ENCODE results near the gene NLRP9. TPM values are rescaled to one million over a fixed set of nuclear protein-coding genes. Genes with fewer than 3 reads are reported as not detected.

The NLRP9 gene
- total and polyA plus RNA-seq, 5 donors from 2014 or later = not detected

DNA sequence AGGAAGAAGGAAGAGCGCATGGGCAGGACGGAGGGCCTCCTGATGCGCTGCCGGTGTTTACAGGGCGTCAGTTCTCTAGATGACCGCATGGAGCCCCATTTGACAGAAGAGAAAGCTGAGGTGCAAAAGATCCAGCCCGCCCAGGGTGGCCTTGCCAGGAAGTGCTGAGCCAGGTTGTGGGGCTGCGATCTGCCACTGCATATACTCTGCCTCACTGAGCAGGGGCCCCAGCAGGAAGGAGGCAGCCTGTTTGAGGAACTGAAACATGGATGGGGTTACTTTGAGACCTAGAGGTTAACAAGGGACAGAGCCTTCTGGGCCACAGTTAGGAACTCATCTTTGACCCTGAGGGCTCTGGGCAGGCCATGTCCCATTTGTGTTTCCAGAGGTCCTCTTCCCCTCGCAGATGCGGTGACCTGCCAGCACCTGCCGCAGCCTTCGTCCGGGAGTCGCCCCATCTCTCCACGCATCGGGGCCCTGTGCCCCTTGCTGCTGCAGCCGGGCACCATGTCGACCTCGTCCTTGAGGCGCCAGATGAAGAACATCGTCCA lies 60.0 kb downstream of the NLRP9 start:
- no peak overlapping the region for H3K27ac ChIP-seq (ENCODE audit: insufficient read depth, low read length, poor library complexity, severe bottlenecking)
- no peaks in the 10 kb centered on the region for H3K9me3 ChIP-seq (ENCODE audit: control insufficient read depth in 2 of 2, low read length in 2 of 2)
- H3K27ac Mint-ChIP-seq = peak overlapping the region in 2 of 3 donors; percentile 38 to 92
- H3K4me1 Mint-ChIP-seq = peaks cover 14 to 62% (median 28%) of the 10 kb centered on the region in 4 donors
- no peak for ATAC-seq (ENCODE audit: low read depth in 2 of 2)
- peaks cover 44% of the 10 kb centered on the region for H3K4me1 ChIP-seq (ENCODE audit: control insufficient read depth, insufficient read depth, low read length, poor library complexity, severe bottlenecking)
- no peak for DNase-seq
- peaks cover 0 to 3% (median 0%) of the 10 kb centered on the region in 7 donors for H3K9me3 Mint-ChIP-seq
- no peak overlapping the region for H3K4me3 ChIP-seq (ENCODE audit: low read depth, low read length)
- no peaks in the 10 kb centered on the region for H3K27me3 Mint-ChIP-seq
- H3K4me3 Mint-ChIP-seq = peak overlapping the region in 2 of 4 donors; percentile 65 to 94
- H3K27me3 ChIP-seq (ENCODE audit: control insufficient read depth, insufficient read depth, low read length) = no peaks in the 10 kb centered on the region
- peaks cover 52% of the 10 kb centered on the region for H3K36me3 ChIP-seq (ENCODE audit: control insufficient read depth, insufficient read depth, low read length)
- H3K36me3 Mint-ChIP-seq = peaks cover 14% of the 10 kb centered on the region

- H3K27me3 ChIP-seq (ENCODE audit: control insufficient read depth, insufficient read depth, low read length) = no peaks in the 10 kb centered on the region
- H3K4me1 ChIP-seq (ENCODE audit: control insufficient read depth, insufficient read depth, low read length, poor library complexity, severe bottlenecking) = peaks cover 44% of the 10 kb centered on the region
- H3K9me3 ChIP-seq (ENCODE audit: control insufficient read depth in 2 of 2, low read length in 2 of 2) = no peaks in the 10 kb centered on the region
- ATAC-seq (ENCODE audit: low read depth in 2 of 2) (no peak), DNase-seq (no peak)
- Mint-ChIP-seq H3K36me3 (peaks cover 14% of the 10 kb centered on the region), H3K27me3 (no peaks in the 10 kb centered on the region), H3K4me1 (peaks cover 14 to 63% (median 29%) of the 10 kb centered on the region in 4 donors), H3K27ac (peak overlapping the region; percentile 32 to 92 (median 44)), H3K4me3 (peak overlapping the region in 3 of 4 donors; percentile 47 to 94 (median 65)), H3K9me3 (peaks cover 0 to 3% (median 0%) of the 10 kb centered on the region in 7 donors)
- no peak overlapping the region for H3K27ac ChIP-seq (ENCODE audit: insufficient read depth, low read length, poor library complexity, severe bottlenecking)
- peaks cover 52% of the 10 kb centered on the region for H3K36me3 ChIP-seq (ENCODE audit: control insufficient read depth, insufficient read depth, low read length)
- no peak overlapping the region for H3K4me3 ChIP-seq (ENCODE audit: low read depth, low read length)
These were observed 60.6 kb downstream of the NLRP9 start for GRCh38 chr19:55677572-55678028.

- ATAC-seq (ENCODE audit: low read depth in 2 of 2) = no peak
- no peaks in the 10 kb centered on the region for H3K27me3 ChIP-seq (ENCODE audit: control insufficient read depth, insufficient read depth, low read length)
- peaks cover 0 to 3% (median 0%) of the 10 kb centered on the region in 7 donors for H3K9me3 Mint-ChIP-seq
- peaks cover 41% of the 10 kb centered on the region for H3K4me1 ChIP-seq (ENCODE audit: control insufficient read depth, insufficient read depth, low read length, poor library complexity, severe bottlenecking)
- H3K27ac Mint-ChIP-seq = peak overlapping the region; percentile 26 to 92 (median 81)
- no peak overlapping the region for H3K27ac ChIP-seq (ENCODE audit: insufficient read depth, low read length, poor library complexity, severe bottlenecking)
- DNase-seq = no peak
- H3K4me1 Mint-ChIP-seq = peaks cover 19 to 68% (median 29%) of the 10 kb centered on the region in 4 donors
- H3K9me3 ChIP-seq (ENCODE audit: control insufficient read depth in 2 of 2, low read length in 2 of 2) = no peaks in the 10 kb centered on the region
- peaks cover 53% of the 10 kb centered on the region for H3K36me3 ChIP-seq (ENCODE audit: control insufficient read depth, insufficient read depth, low read length)
- H3K27me3 Mint-ChIP-seq = no peaks in the 10 kb centered on the region
- peak overlapping the region; percentile 75 to 100 (median 96) for H3K4me3 Mint-ChIP-seq
- peaks cover 18% of the 10 kb centered on the region for H3K36me3 Mint-ChIP-seq
- peak overlapping the region; percentile 95 for H3K4me3 ChIP-seq (ENCODE audit: low read depth, low read length)
These were observed 61.2 kb downstream of the NLRP9 start for GRCh38 chr19:55676889-55677505.

DNA sequence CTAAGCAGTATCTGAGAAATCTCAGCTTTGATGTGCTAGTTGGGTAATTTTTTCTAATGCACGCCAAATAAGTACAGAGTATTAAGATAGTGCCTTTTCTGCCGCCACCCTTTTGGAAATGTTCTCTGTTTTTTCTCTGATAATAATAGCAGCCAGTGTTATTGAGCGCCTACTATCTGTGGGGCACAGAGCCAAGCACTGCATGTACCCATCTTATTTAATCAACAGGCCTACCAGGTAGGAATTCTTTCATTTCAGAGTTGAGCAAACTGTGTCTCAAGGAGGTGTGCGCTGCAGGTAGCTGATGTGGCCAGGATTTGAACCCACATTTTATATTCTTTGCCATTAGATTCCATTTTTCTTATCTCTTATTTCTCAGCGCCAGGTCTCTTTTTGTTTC lies 61.8 kb downstream of the NLRP9 start:
- peaks cover 19 to 70% (median 27%) of the 10 kb centered on the region in 4 donors for H3K4me1 Mint-ChIP-seq

GRCh38 chr19:55675661-55676354 lies 62.4 kb downstream of the NLRP9 start:
- Histone ChIP-seq H3K4me1 (ENCODE audit: control insufficient read depth, insufficient read depth, low read length, poor library complexity, severe bottlenecking) (peaks cover 40% of the 10 kb centered on the region), H3K27me3 (ENCODE audit: control insufficient read depth, insufficient read depth, low read length) (no peaks in the 10 kb centered on the region), H3K36me3 (ENCODE audit: control insufficient read depth, insufficient read depth, low read length) (peaks cover 43% of the 10 kb centered on the region), H3K9me3 (ENCODE audit: control insufficient read depth in 2 of 2, low read length in 2 of 2) (no peaks in the 10 kb centered on the region), H3K4me3 (ENCODE audit: low read depth, low read length) (peak overlapping the region; percentile 95), H3K27ac (ENCODE audit: insufficient read depth, low read length, poor library complexity, severe bottlenecking) (peak overlapping the region; percentile 85)
- ATAC-seq (ENCODE audit: low read depth in 2 of 2) (no peak), DNase-seq (no peak)
- H3K27ac Mint-ChIP-seq = peak overlapping the region; percentile 92 to 97 (median 96)
- peaks cover 0 to 3% (median 0%) of the 10 kb centered on the region in 7 donors for H3K9me3 Mint-ChIP-seq
- no peaks in the 10 kb centered on the region for H3K27me3 Mint-ChIP-seq
- peak overlapping the region; percentile 94 to 100 (median 99) for H3K4me3 Mint-ChIP-seq
- H3K36me3 Mint-ChIP-seq = peaks cover 22% of the 10 kb centered on the region
- peaks cover 19 to 76% (median 29%) of the 10 kb centered on the region in 4 donors for H3K4me1 Mint-ChIP-seq

More for the DNA sequence above, 61.8 kb downstream of the NLRP9 start:
- H3K4me3 Mint-ChIP-seq = peak overlapping the region; percentile 94 to 100 (median 99)
- no peaks in the 10 kb centered on the region for H3K27me3 Mint-ChIP-seq
- Histone ChIP-seq H3K4me3 (ENCODE audit: low read depth, low read length) (peak overlapping the region; percentile 95), H3K36me3 (ENCODE audit: control insufficient read depth, insufficient read depth, low read length) (peaks cover 48% of the 10 kb centered on the region), H3K4me1 (ENCODE audit: control insufficient read depth, insufficient read depth, low read length, poor library complexity, severe bottlenecking) (peaks cover 40% of the 10 kb centered on the region), H3K9me3 (ENCODE audit: control insufficient read depth in 2 of 2, low read length in 2 of 2) (no peaks in the 10 kb centered on the region), H3K27me3 (ENCODE audit: control insufficient read depth, insufficient read depth, low read length) (no peaks in the 10 kb centered on the region), H3K27ac (ENCODE audit: insufficient read depth, low read length, poor library complexity, severe bottlenecking) (no peak overlapping the region)
- peaks cover 0 to 3% (median 0%) of the 10 kb centered on the region in 7 donors for H3K9me3 Mint-ChIP-seq
- H3K27ac Mint-ChIP-seq = peak overlapping the region in 2 of 3 donors; percentile 92 to 97
- ATAC-seq (ENCODE audit: low read depth in 2 of 2) (no peak), DNase-seq (no peak)
- H3K36me3 Mint-ChIP-seq = peaks cover 18% of the 10 kb centered on the region

GRCh38 chr19:55674841-55675660 lies 63.2 kb downstream of the NLRP9 start, which contains the start of gene EPN1:
Gene EPN1, plus strand, starts transcription at chr19:55675226. Its CDS starts 3,402 bp downstream, at chr19:55678628.
- DNase-seq (peak; percentile 97 to 98 (median 98)), ATAC-seq (ENCODE audit: low read depth in 2 of 2) (peak; percentile 93 to 95)
- no peaks in the 10 kb centered on the region for H3K27me3 Mint-ChIP-seq
- H3K4me1 Mint-ChIP-seq = peaks cover 19 to 78% (median 31%) of the 10 kb centered on the region in 4 donors
- H3K36me3 Mint-ChIP-seq = peaks cover 26% of the 10 kb centered on the region
- Histone ChIP-seq H3K27me3 (ENCODE audit: control insufficient read depth, insufficient read depth, low read length) (no peaks in the 10 kb centered on the region), H3K9me3 (ENCODE audit: control insufficient read depth in 2 of 2, low read length in 2 of 2) (no peaks in the 10 kb centered on the region), H3K4me3 (ENCODE audit: low read depth, low read length) (peak within 1 kb of the TSS; percentile 95), H3K27ac (ENCODE audit: insufficient read depth, low read length, poor library complexity, severe bottlenecking) (peak within 1 kb of the TSS; percentile 85), H3K4me1 (ENCODE audit: control insufficient read depth, insufficient read depth, low read length, poor library complexity, severe bottlenecking) (peaks cover 41% of the 10 kb centered on the region), H3K36me3 (ENCODE audit: control insufficient read depth, insufficient read depth, low read length) (peaks cover 44% of the 10 kb centered on the region)
- H3K27ac Mint-ChIP-seq = peak within 1 kb of the TSS; percentile 92 to 97 (median 96)
- H3K4me3 Mint-ChIP-seq = peak within 1 kb of the TSS; percentile 94 to 100 (median 99)
- H3K9me3 Mint-ChIP-seq = peaks cover 0 to 3% (median 0%) of the 10 kb centered on the region in 7 donors

DNA sequence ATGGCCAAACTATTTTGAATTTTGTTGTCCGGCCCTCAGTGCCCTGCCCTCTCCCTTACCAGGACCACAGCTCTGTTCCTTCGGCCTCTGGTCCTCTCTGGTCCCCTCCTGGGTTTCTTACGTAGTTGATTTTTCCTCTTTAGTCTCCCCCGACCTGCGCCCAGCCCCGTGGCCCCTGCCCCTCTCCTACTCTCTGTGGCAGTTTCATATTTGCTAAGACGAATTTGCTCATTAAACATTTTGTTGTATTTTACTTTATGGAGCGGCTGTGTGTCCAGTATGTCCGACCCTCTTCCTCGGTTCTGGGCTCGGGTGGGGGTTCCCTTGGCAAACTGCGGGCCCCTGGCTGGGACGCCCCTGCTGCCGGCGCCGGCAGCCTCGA lies 63.8 kb downstream of the NLRP9 start:
- Histone ChIP-seq H3K9me3 (ENCODE audit: control insufficient read depth in 2 of 2, low read length in 2 of 2) (no peaks in the 10 kb centered on the region), H3K36me3 (ENCODE audit: control insufficient read depth, insufficient read depth, low read length) (peaks cover 45% of the 10 kb centered on the region), H3K4me3 (ENCODE audit: low read depth, low read length) (no peak overlapping the region), H3K4me1 (ENCODE audit: control insufficient read depth, insufficient read depth, low read length, poor library complexity, severe bottlenecking) (peaks cover 43% of the 10 kb centered on the region), H3K27ac (ENCODE audit: insufficient read depth, low read length, poor library complexity, severe bottlenecking) (peak overlapping the region; percentile 85), H3K27me3 (ENCODE audit: control insufficient read depth, insufficient read depth, low read length) (no peaks in the 10 kb centered on the region)
- no peak for DNase-seq
- H3K4me1 Mint-ChIP-seq = peaks cover 19 to 72% (median 30%) of the 10 kb centered on the region in 4 donors
- peak overlapping the region in 2 of 4 donors; percentile 52 to 73 for H3K4me3 Mint-ChIP-seq
- peaks cover 0 to 3% (median 0%) of the 10 kb centered on the region in 7 donors for H3K9me3 Mint-ChIP-seq
- H3K36me3 Mint-ChIP-seq = peaks cover 22% of the 10 kb centered on the region
- peak overlapping the region; percentile 71 to 96 (median 84) for H3K27ac Mint-ChIP-seq
- no peaks in the 10 kb centered on the region for H3K27me3 Mint-ChIP-seq
- ATAC-seq (ENCODE audit: low read depth in 2 of 2) = no peak

Measured in CD4-positive, CD25-positive, alpha-beta regulatory T cell (primary cell).